GM23338 (cell line): ENCODE data around the gene UFSP1.

Experiments used
- CTCF ChIP-seq, 2 experiments: fragments of 200-600 bp in 1 of 2; sonication (generic) in 1 of 2; conservative IDR thresholded peaks; 2 replicates each; pipeline versions ENCODE4 v1.5.1 to v1.6.1; 2016 to 2017; ENCODE audit warnings: antibody characterized with exemption in 2 of 2, low read depth in 2 of 2, mild to moderate bottlenecking in 2 of 2, moderate library complexity in 1 of 2
- EZH2 ChIP-seq: fragments of 200-600 bp; sonication (generic); IDR thresholded peaks from one replicate; pipeline ENCODE4 v1.8.0; 2017; ENCODE audit warnings: antibody characterized with exemption, mild to moderate bottlenecking, low read depth; ENCODE audit not compliant: unreplicated experiment
- EZH2phosphoT487 ChIP-seq: fragments of 200-600 bp; sonication (generic); IDR thresholded peaks from one replicate; pipeline ENCODE4 v1.8.1; 2018; ENCODE audit warnings: antibody characterized with exemption; ENCODE audit not compliant: unreplicated experiment

DNA sequence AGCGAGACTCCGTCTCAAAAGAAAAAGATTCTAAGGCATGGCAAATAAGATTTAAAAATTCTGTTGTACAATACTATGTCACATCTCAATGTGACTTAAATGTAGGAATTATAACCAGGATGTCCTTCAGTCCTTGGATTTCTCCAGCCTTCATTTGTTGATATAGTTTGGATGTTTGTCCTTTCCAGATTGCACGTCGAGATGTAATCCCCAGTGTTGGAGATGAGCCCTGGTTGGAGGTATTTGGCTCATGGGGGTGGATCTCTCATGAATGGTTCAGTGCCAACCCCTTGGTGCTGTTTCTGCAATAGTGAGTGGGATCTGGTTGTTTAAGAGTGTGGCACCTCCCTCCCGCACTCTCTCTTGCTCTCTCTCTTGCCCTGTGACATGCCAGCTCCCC is 19.0 kb upstream of the UFSP1 start:
- TF ChIP-seq EZH2phosphoT487 (no peak), CTCF (conservative IDR thresholded peaks at IDR 0.05; ENCODE audit: low read depth in 2 of 2) (no peak), EZH2 (no peak)
